IMR-90 (cell line): Measurements from ENCODE around the gene CLTCL1. TPM values are rescaled to one million over a fixed set of nuclear protein-coding genes. Genes with fewer than 3 reads are reported as not detected.

ENCODE experiments used
- ATAC-seq: fragments of 200-7000 bp; cut with Tn5 transposase; 2 replicates; pipeline ENCODE4 v1.9.1; 2020; ENCODE audit warnings: low read depth, mild to moderate bottlenecking, moderate library complexity
- BruUV-seq: library from RNA; stranded (reverse); fragments of 400-500 nt; replicated peaks from 2 replicates; lab custom pipeline; 2021; lab: Mats Ljungman, UMichigan
- CTCF ChIA-PET: fragments of 300-600 bp; formaldehyde crosslinking; extraction: SDS; loops from one replicate; lab custom pipeline; 2021; ENCODE audit warnings: antibody characterized with exemption; lab: Yijun Ruan, JAX
- POLR2A ChIA-PET: fragments of 300-600 bp; sonication (Branson Sonifier 250); formaldehyde crosslinking; loops from one replicate; lab custom pipeline; 2022; ENCODE audit warnings: antibody characterized with exemption; ENCODE audit not compliant: unreplicated experiment; lab: Charles Lee
- DNase-seq: peaks from one replicate; pipeline ENCODE4 v3.0.0; 2013
- H2AFZ ChIP-seq: replicated peaks from 2 replicates; pipeline ENCODE3; 2013; ENCODE audit warnings: low read length, mild to moderate bottlenecking; ENCODE audit not compliant: poor library complexity
- H2AK5ac ChIP-seq: 2 replicates; pipeline ENCODE4 v1.6.1; 2013; ENCODE audit warnings: low read depth, low read length, inconsistent platforms
- H2AK9ac ChIP-seq: replicated peaks from 2 replicates; pipeline ENCODE3; 2013; ENCODE audit warnings: mild to moderate bottlenecking, low read depth, low read length, moderate library complexity; ENCODE audit not compliant: poor library complexity
- H2BK120ac ChIP-seq: 2 replicates; pipeline ENCODE4 v1.6.1; 2013; ENCODE audit warnings: low read depth, low read length, inconsistent platforms
- H2BK15ac ChIP-seq: 3 replicates; pipeline ENCODE4 v1.6.1; 2013; ENCODE audit warnings: low read depth, low read length, inconsistent platforms
- H2BK20ac ChIP-seq: 2 replicates; pipeline ENCODE4 v1.6.1; 2013; ENCODE audit warnings: low read depth, mild to moderate bottlenecking, inconsistent platforms, low read length, moderate library complexity
- H2BK5ac ChIP-seq: 2 replicates; pipeline ENCODE4 v1.6.1; 2013; ENCODE audit warnings: mild to moderate bottlenecking, low read depth, low read length, inconsistent platforms; ENCODE audit not compliant: poor library complexity, severe bottlenecking
- H3K14ac ChIP-seq: replicated peaks from 2 replicates; pipeline ENCODE4 v1.6.1; 2013; ENCODE audit warnings: low read depth, low read length, inconsistent platforms
- H3K18ac ChIP-seq: 2 replicates; pipeline ENCODE4 v1.6.1; 2013; ENCODE audit warnings: low read depth, low read length, control low read depth
- H3K23ac ChIP-seq: 2 replicates; pipeline ENCODE4 v1.6.1; 2013; ENCODE audit warnings: low read depth, low read length, inconsistent platforms
- H3K27ac ChIP-seq: 2 replicates; pipeline ENCODE4 v1.5.1; 2013; ENCODE audit warnings: mild to moderate bottlenecking, control low read depth, low read length; ENCODE audit not compliant: insufficient read depth
- H3K27me3 ChIP-seq: 2 replicates; pipeline ENCODE4 v1.6.1; 2013; ENCODE audit warnings: low read length; ENCODE audit not compliant: control insufficient read depth, insufficient read depth
- H3K36me3 ChIP-seq: 2 replicates; pipeline ENCODE4 v1.6.1; 2013; ENCODE audit warnings: low read length, mixed read lengths; ENCODE audit not compliant: control insufficient read depth, insufficient read depth
- H3K4ac ChIP-seq: 2 replicates; pipeline ENCODE4 v1.6.1; 2013; ENCODE audit warnings: low read depth, low read length, inconsistent platforms
- H3K4me1 ChIP-seq: 2 replicates; pipeline ENCODE4 v1.6.1; 2013; ENCODE audit warnings: low read length, mixed read lengths; ENCODE audit not compliant: control insufficient read depth, insufficient read depth
- H3K4me2 ChIP-seq: 2 replicates; pipeline ENCODE4 v1.6.1; 2013; ENCODE audit warnings: low read depth, mild to moderate bottlenecking, control low read depth, low read length, moderate library complexity
- H3K4me3 ChIP-seq: 2 replicates; pipeline ENCODE4 v1.5.1; 2013; ENCODE audit warnings: low read depth, mild to moderate bottlenecking, control low read depth, low read length, moderate library complexity; ENCODE audit not compliant: insufficient read depth
- H3K56ac ChIP-seq: 2 replicates; pipeline ENCODE4 v1.6.1; 2013; ENCODE audit warnings: low read length, inconsistent platforms; ENCODE audit not compliant: insufficient read depth; ENCODE audit errors: extremely low read depth
- H3K79me1 ChIP-seq, 2 experiments: 2 replicates each; pipeline ENCODE4 v1.6.1; 2013; ENCODE audit warnings: low read length in 2 of 2, inconsistent platforms in 1 of 2, low read depth in 1 of 2
- H3K9ac ChIP-seq: 2 replicates; pipeline ENCODE4 v1.6.1; 2013; ENCODE audit warnings: low read depth, low read length, control low read depth
- H3K9me1 ChIP-seq: 2 replicates; pipeline ENCODE4 v1.6.1; 2013; ENCODE audit warnings: low read length, inconsistent platforms; ENCODE audit not compliant: insufficient read depth
- H3K9me3 ChIP-seq: 2 replicates; pipeline ENCODE4 v1.6.1; 2013; ENCODE audit warnings: low read length; ENCODE audit not compliant: control insufficient read depth, insufficient read depth
- H4K20me1 ChIP-seq: 2 replicates; pipeline ENCODE4 v1.6.1; 2013; ENCODE audit warnings: low read length, inconsistent platforms; ENCODE audit not compliant: insufficient read depth
- H4K5ac ChIP-seq: 2 replicates; pipeline ENCODE4 v1.6.1; 2013; ENCODE audit warnings: mild to moderate bottlenecking, low read depth, low read length, control low read depth
- H4K8ac ChIP-seq, 2 experiments: 2 replicates each; pipeline ENCODE4 v1.6.1; 2013; ENCODE audit warnings: low read depth in 2 of 2, low read length in 2 of 2, control low read depth in 1 of 2, inconsistent platforms in 1 of 2
- H4K91ac ChIP-seq: 2 replicates; pipeline ENCODE4 v1.6.1; 2013; ENCODE audit warnings: low read depth, low read length, inconsistent platforms; ENCODE audit not compliant: insufficient read depth
- BHLHE40 ChIP-seq: fragments of 150-350 bp; IDR thresholded peaks from 2 replicates; pipeline ENCODE4 v1.6.1; 2016; ENCODE audit warnings: mild to moderate bottlenecking, low read depth, low read length
- CEBPB ChIP-seq: IDR thresholded peaks from 2 replicates; pipeline ENCODE4 v1.6.1; 2012; ENCODE audit warnings: low read depth, low read length, improper control_type of control experiment
- CHD1 ChIP-seq: IDR thresholded peaks from 2 replicates; pipeline ENCODE4 v1.6.1; 2012; ENCODE audit warnings: low read depth, low read length, improper control_type of control experiment
- ELK1 ChIP-seq: fragments of 150-350 bp; IDR thresholded peaks from 2 replicates; pipeline ENCODE4 v1.6.1; 2016; ENCODE audit warnings: low read depth, mild to moderate bottlenecking, low read length, moderate library complexity, borderline replicate concordance
- FOS ChIP-seq: fragments of 150-350 bp; IDR thresholded peaks from 2 replicates; pipeline ENCODE4 v1.6.1; 2016; ENCODE audit warnings: low read depth, low read length
- MAFK ChIP-seq: IDR thresholded peaks from 2 replicates; pipeline ENCODE4 v1.6.1; 2012; ENCODE audit warnings: low read depth, low read length, improper control_type of control experiment
- MAZ ChIP-seq: IDR thresholded peaks from 2 replicates; pipeline ENCODE4 v1.6.1; 2012; ENCODE audit warnings: low read depth, mild to moderate bottlenecking, low read length, improper control_type of control experiment, moderate library complexity, borderline replicate concordance
- MXI1 ChIP-seq: IDR thresholded peaks from 2 replicates; pipeline ENCODE4 v1.6.1; 2012; ENCODE audit warnings: low read depth, mild to moderate bottlenecking, low read length, moderate library complexity, borderline replicate concordance
- NFE2L2 ChIP-seq: fragments of 150-350 bp; IDR thresholded peaks from 2 replicates; pipeline ENCODE4 v1.6.1; 2016; ENCODE audit warnings: low read depth, mild to moderate bottlenecking, low read length
- POLR2A ChIP-seq: IDR thresholded peaks from 2 replicates; pipeline ENCODE4 v1.6.1; 2012; ENCODE audit warnings: mild to moderate bottlenecking, low read depth, low read length
- RAD21 ChIP-seq: IDR thresholded peaks from 2 replicates; pipeline ENCODE4 v1.6.1; 2012; ENCODE audit warnings: low read length, improper control_type of control experiment
- RCOR1 ChIP-seq: IDR thresholded peaks from 2 replicates; pipeline ENCODE4 v1.6.1; 2012; ENCODE audit warnings: mild to moderate bottlenecking, low read length, improper control_type of control experiment; ENCODE audit not compliant: insufficient replicate concordance
- RFX5 ChIP-seq: IDR thresholded peaks from 2 replicates; pipeline ENCODE4 v1.8.0; 2012; ENCODE audit warnings: low read depth, mild to moderate bottlenecking, low read length, moderate library complexity
- SMC3 ChIP-seq: fragments of 150-350 bp; IDR thresholded peaks from 2 replicates; pipeline ENCODE4 v1.6.1; 2016; ENCODE audit warnings: low read depth, mild to moderate bottlenecking, antibody characterized with exemption, low read length, moderate library complexity
- WGBS, 2 experiments: methylation state at CpG; one replicate each; pipeline versions ENCODE4 v1.1.5 to v1.1.7; 2013; ENCODE audit warnings: missing lambda C conversion rate in 2 of 2; ENCODE audit not compliant: insufficient read length in 1 of 2; ENCODE audit errors: extremely low coverage in 2 of 2; 5-methylcytosine and 5-hydroxymethylcytosine counted together
- dilution Hi-C: fragments of 300-500 bp; cut with HindIII; formaldehyde crosslinking; loops from one replicate; pipeline ENCODE4 v1.14.3; 2018; ENCODE audit warnings: low sequenced_read_pairs; ENCODE audit not compliant: unreplicated experiment
- in situ Hi-C: fragments of 300-500 bp; cut with MboI; formaldehyde crosslinking; loops from 3 replicates; pipeline ENCODE4 v1.14.3; 2019; ENCODE audit warnings: low sequenced_read_pairs, inconsistent platforms, mixed read lengths
- intact Hi-C: fragments of 100-400 bp; cut with micrococcal nuclease; formaldehyde crosslinking; loops from 2 replicates; pipeline ENCODE4 v1.10.0; 2022
- polyA plus RNA-seq, 3 experiments: library from polyadenylated mRNA; depleted of rRNA; stranded (reverse); fragments of >200 nt; gene quantifications; 2 replicates each; pipeline ENCODE4 v1.2.3, GENCODE V29; 2012; ENCODE audit warnings: low replicate concordance in 1 of 3
- total RNA-seq: library from RNA; depleted of rRNA; stranded (reverse); fragments of >200 nt; gene quantifications from 2 replicates; pipeline ENCODE4 v1.2.3, GENCODE V29; 2012
- TF ChIP-seq, protein P1 (sequence below): conservative IDR thresholded peaks from 2 replicates; pipeline ENCODE4 v1.5.1; 2012; ENCODE audit warnings: mild to moderate bottlenecking, low read depth, low read length, improper control_type of control experiment

Gene CLTCL1
- total and polyA plus RNA-seq, 2 of the 4 experiments (the other 2 are of a cell fraction): 6.2 to 8.1 TPM

GRCh38 chr22:19184276-19184997 lies 107.1 kb downstream of the CLTCL1 start:
- WGBS, 2 experiments: 97% methylated on average over 12 of the region's 20 CpGs; no CpG with 5 or more reads in 1 of the 2 experiments
- H2BK120ac ChIP-seq: no peak overlapping the region
- peak overlapping the region; percentile 42; the same call in 1 of the 2 replicates for H3K4ac ChIP-seq
- H3K23ac ChIP-seq: no peak overlapping the region
- intact Hi-C loops: no loop called here
- H3K36me3 ChIP-seq: no peaks in the 10 kb centered on the region; the same call in 1 of the 2 replicates
- no peak overlapping the region for H3K9ac ChIP-seq
- no peak overlapping the region for H2BK15ac ChIP-seq
- H3K4me3 ChIP-seq: no peak overlapping the region
- H3K18ac ChIP-seq: no peak overlapping the region
- peak overlapping the region; percentile 79 for H2AFZ ChIP-seq
- no peak overlapping the region for H2AK5ac ChIP-seq
- BruUV-seq: no TSS peak
- dilution Hi-C loops: no loop called here
- peaks cover 6% of the 10 kb centered on the region; the same call in 1 of the 2 replicates for H3K4me1 ChIP-seq
- H3K4me2 ChIP-seq: no peak overlapping the region
- H2AK9ac ChIP-seq: peak overlapping the region; percentile 39
- H2BK5ac ChIP-seq: no peak overlapping the region
- DNase-seq (no peak), ATAC-seq (no peak; the same call in 1 of the 2 replicates)
- no peaks in the 10 kb centered on the region for H3K79me1 ChIP-seq
- ChIA-PET POLR2A (no interaction called here), CTCF (no interaction called here)
- H3K27ac ChIP-seq: no peak overlapping the region
- no peaks in the 10 kb centered on the region for H3K9me3 ChIP-seq
- H4K5ac ChIP-seq: no peak overlapping the region
- in situ Hi-C loops: loop anchor here (10.0 kb wide), 1 partner anchor 170 kb away; no protein-coding TSS in a partner anchor
- no peak overlapping the region for H4K8ac ChIP-seq
- peak overlapping the region; percentile 12 for H4K91ac ChIP-seq
- H4K20me1 ChIP-seq: no peaks in the 10 kb centered on the region
- no peaks in the 10 kb centered on the region for H3K27me3 ChIP-seq
- H2BK20ac ChIP-seq: no peak overlapping the region
- H3K56ac ChIP-seq: no peak overlapping the region
- H3K14ac ChIP-seq: no peak overlapping the region
- peaks cover 6% of the 10 kb centered on the region; the same call in 1 of the 2 replicates for H3K9me1 ChIP-seq
- TF ChIP-seq ELK1: no peak
- no peak for TF ChIP-seq MAFK
- no peak for TF ChIP-seq BHLHE40
- TF ChIP-seq RFX5: no peak
- no peak for TF ChIP-seq SMC3
- no peak for TF ChIP-seq RAD21
- no peak for TF ChIP-seq MXI1
- no peak for TF ChIP-seq CHD1
- TF ChIP-seq, protein P1, sequence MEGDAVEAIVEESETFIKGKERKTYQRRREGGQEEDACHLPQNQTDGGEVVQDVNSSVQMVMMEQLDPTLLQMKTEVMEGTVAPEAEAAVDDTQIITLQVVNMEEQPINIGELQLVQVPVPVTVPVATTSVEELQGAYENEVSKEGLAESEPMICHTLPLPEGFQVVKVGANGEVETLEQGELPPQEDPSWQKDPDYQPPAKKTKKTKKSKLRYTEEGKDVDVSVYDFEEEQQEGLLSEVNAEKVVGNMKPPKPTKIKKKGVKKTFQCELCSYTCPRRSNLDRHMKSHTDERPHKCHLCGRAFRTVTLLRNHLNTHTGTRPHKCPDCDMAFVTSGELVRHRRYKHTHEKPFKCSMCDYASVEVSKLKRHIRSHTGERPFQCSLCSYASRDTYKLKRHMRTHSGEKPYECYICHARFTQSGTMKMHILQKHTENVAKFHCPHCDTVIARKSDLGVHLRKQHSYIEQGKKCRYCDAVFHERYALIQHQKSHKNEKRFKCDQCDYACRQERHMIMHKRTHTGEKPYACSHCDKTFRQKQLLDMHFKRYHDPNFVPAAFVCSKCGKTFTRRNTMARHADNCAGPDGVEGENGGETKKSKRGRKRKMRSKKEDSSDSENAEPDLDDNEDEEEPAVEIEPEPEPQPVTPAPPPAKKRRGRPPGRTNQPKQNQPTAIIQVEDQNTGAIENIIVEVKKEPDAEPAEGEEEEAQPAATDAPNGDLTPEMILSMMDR: no peak
- TF ChIP-seq POLR2A: no peak
- TF ChIP-seq RCOR1: no peak
- TF ChIP-seq NFE2L2: no peak
- no peak for TF ChIP-seq FOS
- no peak for TF ChIP-seq CEBPB
- no peak for TF ChIP-seq MAZ
